BE2C (cell line): Measurements from ENCODE around the gene RABL2A.

Experiments
- DNase-seq: peaks from one replicate; pipeline ENCODE4 v3.0.0-alpha.2; 2020
- H3K27me3 ChIP-seq: fragments of 250-450 bp; sonication (Bioruptor Pico); 2 replicates; pipeline ENCODE4 v1.5.1; 2020; ENCODE audit warnings: mild to moderate bottlenecking
- H3K36me3 ChIP-seq: fragments of 250-450 bp; sonication (Bioruptor Pico); 2 replicates; pipeline ENCODE4 v1.5.1; 2020; ENCODE audit warnings: mild to moderate bottlenecking
- H3K4me1 ChIP-seq: fragments of 250-450 bp; sonication (Bioruptor Pico); 2 replicates; pipeline ENCODE4 v1.5.1; 2020
- H3K4me3 ChIP-seq: 2 replicates; pipeline ENCODE4 v1.5.1; 2011; ENCODE audit warnings: low read depth, low read length
- H3K9me3 ChIP-seq: fragments of 250-450 bp; sonication (Bioruptor Pico); 2 replicates; pipeline ENCODE4 v1.5.1; 2020
- CTCF ChIP-seq: IDR thresholded peaks from 2 replicates; pipeline ENCODE4 v1.5.1; 2012; ENCODE audit warnings: mild to moderate bottlenecking, low read depth, low read length

Gene RABL2A

GRCh38 chr2:113672326-113672932 lies 45.4 kb downstream of the RABL2A start:
- no peaks in the 10 kb centered on the region for H3K27me3 ChIP-seq
- DNase-seq, result no peak
- no peak overlapping the region for H3K4me3 ChIP-seq
- H3K9me3 ChIP-seq, result no peaks in the 10 kb centered on the region
- H3K4me1 ChIP-seq, result no peaks in the 10 kb centered on the region
- H3K36me3 ChIP-seq, result no peaks in the 10 kb centered on the region
- TF ChIP-seq CTCF, result no peak

GRCh38 chr2:113675875-113676274 lies 48.8 kb downstream of the RABL2A start:
- no peaks in the 10 kb centered on the region for H3K36me3 ChIP-seq
- no peaks in the 10 kb centered on the region for H3K9me3 ChIP-seq
- H3K4me1 ChIP-seq, result no peaks in the 10 kb centered on the region
- no peaks in the 10 kb centered on the region for H3K27me3 ChIP-seq
- H3K4me3 ChIP-seq, result no peak overlapping the region
- no peak for DNase-seq
- no peak for TF ChIP-seq CTCF

- Histone ChIP-seq H3K9me3 (no peaks in the 10 kb centered on the region), H3K4me1 (no peaks in the 10 kb centered on the region), H3K4me3 (no peak overlapping the region), H3K36me3 (no peaks in the 10 kb centered on the region), H3K27me3 (no peaks in the 10 kb centered on the region)
- DNase-seq, result no peak
- TF ChIP-seq CTCF, result no peak
Measured at GRCh38 chr2:113676623-113677266, 49.7 kb downstream of the RABL2A start.

GRCh38 chr2:113677330-113677729 lies 50.3 kb downstream of the RABL2A start:
- no peaks in the 10 kb centered on the region for H3K4me1 ChIP-seq
- H3K9me3 ChIP-seq, result no peaks in the 10 kb centered on the region
- no peak for TF ChIP-seq CTCF
- DNase-seq, result no peak
- no peak overlapping the region for H3K4me3 ChIP-seq
- H3K36me3 ChIP-seq, result no peaks in the 10 kb centered on the region
- H3K27me3 ChIP-seq, result no peaks in the 10 kb centered on the region

- Histone ChIP-seq H3K4me3 (no peak overlapping the region), H3K27me3 (no peaks in the 10 kb centered on the region), H3K9me3 (no peaks in the 10 kb centered on the region), H3K36me3 (no peaks in the 10 kb centered on the region), H3K4me1 (no peaks in the 10 kb centered on the region)
- DNase-seq, result no peak
- TF ChIP-seq CTCF, result no peak
Measured at GRCh38 chr2:113679457-113679856, 52.4 kb downstream of the RABL2A start.

GRCh38 chr2:113685471-113685870 lies 58.4 kb downstream of the RABL2A start:
- Histone ChIP-seq H3K36me3 (no peaks in the 10 kb centered on the region), H3K9me3 (no peaks in the 10 kb centered on the region), H3K4me1 (no peaks in the 10 kb centered on the region), H3K27me3 (no peaks in the 10 kb centered on the region), H3K4me3 (no peak overlapping the region)
- no peak for DNase-seq
- TF ChIP-seq CTCF, result no peak
